Hepatocyte (in vitro differentiated cells): ENCODE results near the gene INSIG1.

Experiments
- CTCF ChIP-seq: fragments of 200-600 bp; sonication (generic); IDR thresholded peaks from 2 replicates; pipeline ENCODE4 v1.5.1; 2016; ENCODE audit warnings: antibody characterized with exemption, mild to moderate bottlenecking; ENCODE audit not compliant: poor library complexity
- EZH2 ChIP-seq: fragments of 200-600 bp; sonication (generic); IDR thresholded peaks from 2 replicates; pipeline ENCODE4 v1.6.1; 2016; ENCODE audit warnings: antibody characterized with exemption, mild to moderate bottlenecking, borderline replicate concordance

GRCh38 chr7:155337946-155338631 lies 40.4 kb downstream of the INSIG1 start:
- no peak for TF ChIP-seq CTCF
- no peak for TF ChIP-seq EZH2
